H1 (cell line): ENCODE results near the gene PHEX. TPM values are rescaled to one million over a fixed set of nuclear protein-coding genes. Genes with fewer than 3 reads are reported as not detected.

Source experiments
- CTCF ChIA-PET: fragments of 300-600 bp; sonication (Branson Sonifier 250); formaldehyde crosslinking; loops from one replicate; lab custom pipeline; 2021; ENCODE audit not compliant: partially characterized antibody; lab: Charles Lee
- POLR2A ChIA-PET: fragments of 300-600 bp; sonication (Branson Sonifier 250); formaldehyde crosslinking; loops from one replicate; lab custom pipeline; 2021; ENCODE audit warnings: inconsistent platforms; ENCODE audit not compliant: partially characterized antibody; lab: Charles Lee
- DNase-seq, 2 experiments: peaks; one replicate each; pipeline versions ENCODE4 v3.0.0 to v3.0.0-alpha.2; 2010 to 2022; ENCODE audit warnings: low spot score in 2 of 2, low read depth in 1 of 2, mixed read lengths in 1 of 2
- FAIRE-seq: peaks from 2 replicates; lab custom pipeline; 2011; peaks lifted over from hg19 to GRCh38; lab: Jason Lieb, UNC
- H2AFZ ChIP-seq: 2 replicates; pipeline ENCODE4 v1.8.1; 2012; ENCODE audit warnings: low read length, inconsistent platforms
- H2AK5ac ChIP-seq: 2 replicates; pipeline ENCODE4 v1.6.1; 2013; ENCODE audit warnings: low read depth, low read length
- H2BK120ac ChIP-seq: replicated peaks from 2 replicates; pipeline ENCODE3; 2013; ENCODE audit warnings: low read depth, low read length, inconsistent platforms
- H2BK12ac ChIP-seq: 2 replicates; pipeline ENCODE4 v1.6.1; 2013; ENCODE audit warnings: low read depth, low read length
- H2BK15ac ChIP-seq: 2 replicates; pipeline ENCODE4 v1.6.1; 2013; ENCODE audit warnings: low read length
- H2BK20ac ChIP-seq: 2 replicates; pipeline ENCODE4 v1.6.1; 2013; ENCODE audit warnings: low read length
- H2BK5ac ChIP-seq: 2 replicates; pipeline ENCODE4 v1.6.1; 2013; ENCODE audit warnings: low read depth, low read length
- H3K14ac ChIP-seq: 2 replicates; pipeline ENCODE4 v1.6.1; 2013; ENCODE audit warnings: inconsistent platforms; ENCODE audit not compliant: insufficient read length
- H3K18ac ChIP-seq: 2 replicates; pipeline ENCODE4 v1.6.1; 2013; ENCODE audit warnings: low read length; ENCODE audit errors: extremely low read depth
- H3K23ac ChIP-seq: 2 replicates; pipeline ENCODE4 v1.6.1; 2013; ENCODE audit warnings: inconsistent platforms; ENCODE audit not compliant: insufficient read length
- H3K23me2 ChIP-seq: 2 replicates; pipeline ENCODE4 v1.6.1; 2013; ENCODE audit warnings: low read depth, low read length
- H3K27ac ChIP-seq: 2 replicates; pipeline ENCODE4 v1.6.1; 2011; ENCODE audit warnings: low read depth, low read length, inconsistent platforms
- H3K27me3 ChIP-seq, 4 experiments: replicated peaks in 1 of 4; 1 replicate in 1 of 4; 2 replicates in 3 of 4; pipeline versions ENCODE4 v1.6.1 to v1.8.1; 2011 to 2013; ENCODE audit warnings: low read length in 3 of 4, mild to moderate bottlenecking in 3 of 4, inconsistent platforms in 2 of 4, mixed read lengths in 2 of 4, moderate library complexity in 1 of 4; ENCODE audit not compliant: control insufficient read depth in 3 of 4, insufficient read depth in 3 of 4; ENCODE audit errors: extremely low read depth in 1 of 4
- H3K36me3 ChIP-seq, 4 experiments: 2 replicates each; pipeline versions ENCODE4 v1.6.1 to v1.8.1; 2011 to 2013; ENCODE audit warnings: mild to moderate bottlenecking in 4 of 4, low read length in 3 of 4, moderate library complexity in 2 of 4, control low read depth in 1 of 4, inconsistent platforms in 1 of 4; ENCODE audit not compliant: insufficient read depth in 4 of 4, control insufficient read depth in 2 of 4
- H3K4ac ChIP-seq: replicated peaks from 2 replicates; pipeline ENCODE3; 2013; ENCODE audit warnings: low read length, low read depth, mixed read lengths, inconsistent platforms; ENCODE audit not compliant: insufficient read length
- H3K4me1 ChIP-seq, 4 experiments: replicated peaks in 1 of 4; 1 replicate in 1 of 4; 2 replicates in 3 of 4; pipeline versions ENCODE4 v1.6.1 to v1.8.1; 2011 to 2013; ENCODE audit warnings: low read length in 3 of 4, inconsistent platforms in 2 of 4, mixed read lengths in 1 of 4; ENCODE audit not compliant: insufficient read depth in 4 of 4, control insufficient read depth in 3 of 4
- H3K4me2 ChIP-seq, 2 experiments: 2 replicates each; pipeline versions ENCODE4 v1.6.1 to v1.8.1; 2011 to 2013; ENCODE audit warnings: low read depth in 2 of 2, low read length in 2 of 2, control low read depth in 1 of 2, inconsistent platforms in 1 of 2, mild to moderate bottlenecking in 1 of 2; ENCODE audit not compliant: insufficient read depth in 1 of 2
- H3K4me3 ChIP-seq, 4 experiments: fragments of 200-600, 300-600 bp in 1 of 4; sonication (generic), shearing (Covaris generic), sonication (Bioruptor Twin) in 1 of 4; 2 replicates each; pipeline versions ENCODE4 v1.5.1 to v1.8.1; 2011 to 2016; ENCODE audit warnings: low read length in 4 of 4, low read depth in 3 of 4, control low read depth in 2 of 4, inconsistent platforms in 2 of 4, mild to moderate bottlenecking in 2 of 4, mixed read lengths in 1 of 4, moderate library complexity in 1 of 4; ENCODE audit not compliant: insufficient read depth in 2 of 4; ENCODE audit errors: extremely low read depth in 1 of 4
- H3K56ac ChIP-seq: replicated peaks from 2 replicates; pipeline ENCODE3; 2013; ENCODE audit warnings: low read depth, mild to moderate bottlenecking, mixed read lengths, low read length, inconsistent platforms; ENCODE audit not compliant: insufficient read length
- H3K79me1 ChIP-seq: 2 replicates; pipeline ENCODE4 v1.6.1; 2013; ENCODE audit warnings: low read depth, low read length, control low read depth
- H3K79me2 ChIP-seq, 2 experiments: 2 replicates each; pipeline versions ENCODE4 v1.6.1 to v1.8.1; 2012 to 2013; ENCODE audit warnings: low read length in 2 of 2, mild to moderate bottlenecking in 2 of 2, inconsistent platforms in 1 of 2; ENCODE audit not compliant: insufficient read depth in 2 of 2, control insufficient read depth in 1 of 2
- H3K9ac ChIP-seq, 4 experiments: replicated peaks in 1 of 4; 1 replicate in 1 of 4; 2 replicates in 3 of 4; pipeline versions ENCODE4 v1.6.1 to v1.8.1; 2011 to 2013; ENCODE audit warnings: low read depth in 3 of 4, low read length in 3 of 4, control low read depth in 2 of 4, mild to moderate bottlenecking in 2 of 4, moderate library complexity in 2 of 4, inconsistent platforms in 1 of 4; ENCODE audit errors: extremely low read depth in 1 of 4
- H3K9me3 ChIP-seq, 2 experiments: 2 replicates each; pipeline versions ENCODE4 v1.6.1 to v1.8.1; 2012 to 2013; ENCODE audit warnings: mild to moderate bottlenecking in 2 of 2, moderate library complexity in 2 of 2, control low read depth in 1 of 2, inconsistent platforms in 1 of 2, low read depth in 1 of 2, low read length in 1 of 2, mixed read lengths in 1 of 2; ENCODE audit not compliant: insufficient read depth in 2 of 2
- H4K20me1 ChIP-seq, 2 experiments: replicated peaks in 1 of 2; 2 replicates each; pipeline versions ENCODE3 to v1.8.1; 2011 to 2013; ENCODE audit warnings: inconsistent platforms in 2 of 2, low read length in 2 of 2, mild to moderate bottlenecking in 1 of 2; ENCODE audit not compliant: insufficient read depth in 2 of 2, control insufficient read depth in 1 of 2
- H4K5ac ChIP-seq: 2 replicates; pipeline ENCODE4 v1.6.1; 2013; ENCODE audit warnings: low read length, low read depth, mixed read lengths, inconsistent platforms; ENCODE audit not compliant: insufficient read length
- H4K8ac ChIP-seq: 2 replicates; pipeline ENCODE4 v1.8.0; 2013; ENCODE audit warnings: mild to moderate bottlenecking, moderate library complexity, low read length, inconsistent platforms; ENCODE audit not compliant: insufficient read depth; ENCODE audit errors: extremely low read depth
- H4K91ac ChIP-seq: replicated peaks from 2 replicates; pipeline ENCODE3; 2013; ENCODE audit warnings: low read length, mixed read lengths, inconsistent platforms; ENCODE audit not compliant: insufficient read length
- BACH1 ChIP-seq: IDR thresholded peaks from 2 replicates; pipeline ENCODE4 v1.6.1; 2012; ENCODE audit warnings: low read length, improper control_type of control experiment
- JUN ChIP-seq: IDR thresholded peaks from 2 replicates; pipeline ENCODE4 v1.6.1; 2011; ENCODE audit warnings: low read depth, mild to moderate bottlenecking, improper control_type of control experiment, low read length
- TCF12 ChIP-seq: IDR thresholded peaks from 2 replicates; pipeline ENCODE4 v1.6.1; 2011; ENCODE audit warnings: low read depth, mild to moderate bottlenecking, low read length
- whole genome bisulfite sequencing, 2 experiments: shearing (Covaris generic) in 1 of 2; methylation state at CpG; one replicate each; pipeline versions ENCODE4 v1.1.6 to v1.1.7; 2013 to 2015; ENCODE audit warnings: low lambda C conversion rate in 2 of 2, mixed read lengths in 2 of 2, inconsistent platforms in 1 of 2, low coverage in 1 of 2, missing lambda C conversion rate in 1 of 2; ENCODE audit not compliant: insufficient replicate concordance in 2 of 2, insufficient coverage in 1 of 2, insufficient read length in 1 of 2; ENCODE audit errors: extremely low coverage in 1 of 2, missing lambda C conversion rate in 1 of 2; 5-methylcytosine and 5-hydroxymethylcytosine counted together
- polyA plus RNA-seq, 7 experiments: library from polyadenylated mRNA; depleted of rRNA in 3 of 7; stranded (reverse) in 5 of 7; unstranded in 2 of 7; fragments of >200 nt in 5 of 7; fragments of 200-250 nt in 2 of 7; gene quantifications; 1 replicate in 5 of 7; 2 replicates in 1 of 7; 4 replicates in 1 of 7; pipeline versions ENCODE4 v1.2.1 to v1.2.3, GENCODE V29; 2011 to 2013; ENCODE audit warnings: missing spikeins in 2 of 7, mixed read lengths in 2 of 7
- total RNA-seq: library from RNA; stranded (reverse); fragmentation: NEBNext Ultra II Directional; extraction: Animal tissue kit (Norgen Biotek cat#: 25700); gene quantifications from 2 replicates; pipeline ENCODE4 v1.2.1, GENCODE V29; 2021

The PHEX gene
- total and polyA plus RNA-seq, 2 of the 8 experiments (the other 6 are each of a cell fraction or from before 2014, with no cell fraction given), result 0.03 to 0.11 TPM

DNA sequence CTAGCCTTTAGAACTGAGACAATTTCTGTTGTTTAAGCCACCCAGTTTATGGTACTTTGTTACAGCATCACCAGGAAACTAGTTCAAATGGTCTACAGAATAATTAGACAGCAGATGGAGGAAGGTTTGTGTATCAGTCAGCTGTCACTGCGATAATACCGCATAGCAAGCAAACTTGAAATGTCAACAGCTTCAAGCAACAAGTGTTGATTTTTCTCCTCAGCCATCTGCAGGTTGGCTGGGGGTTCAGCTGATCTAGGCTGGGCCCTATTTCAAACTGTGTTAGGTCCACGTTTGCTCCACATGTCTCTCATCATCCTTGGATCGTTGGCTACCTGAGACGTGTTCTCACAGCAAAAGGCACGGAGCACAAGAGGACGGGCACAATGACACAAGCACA lies 19.2 kb upstream of the PHEX start:
- Histone ChIP-seq H2BK20ac (no peak overlapping the region), H4K8ac (no peak overlapping the region), H2BK12ac (no peak overlapping the region), H3K9me3 (no peaks in the 10 kb centered on the region), H2AFZ (no peak overlapping the region), H4K91ac (no peak overlapping the region), H3K23ac (no peak overlapping the region), H3K4ac (no peak overlapping the region), H3K27ac (no peak overlapping the region), H3K18ac (no peak overlapping the region), H3K9ac (no peak overlapping the region), H3K4me3 (no peak overlapping the region), H4K20me1 (no peaks in the 10 kb centered on the region), H3K4me2 (no peak overlapping the region), H3K27me3 (no peaks in the 10 kb centered on the region), H2BK120ac (no peak overlapping the region), H2BK5ac (no peak overlapping the region), H3K4me1 (no peaks in the 10 kb centered on the region), H2BK15ac (no peak overlapping the region), H3K23me2 (no peaks in the 10 kb centered on the region), H3K79me1 (no peaks in the 10 kb centered on the region), H3K56ac (no peak overlapping the region), H3K14ac (no peak overlapping the region), H3K79me2 (no peaks in the 10 kb centered on the region), H2AK5ac (no peak overlapping the region), H4K5ac (no peak overlapping the region), H3K36me3 (no peaks in the 10 kb centered on the region)
- ChIA-PET POLR2A (interaction anchor here (0.6 to 0.7 kb wide), 2 partner anchors 24 to 123 kb away, joined by 4 read pairs; no protein-coding TSS in a partner anchor), CTCF (no interaction called here)
- FAIRE-seq (no peak), DNase-seq (no peak)
- no peak for TF ChIP-seq TCF12
- TF ChIP-seq BACH1, result no peak
- no peak for TF ChIP-seq JUN
- 97% methylated on average over 7 of the region's 7 CpGs; no CpG with 5 or more reads in 1 of the 2 experiments for WGBS, 2 experiments
